ENCODE data around the gene PIGA.

Gene PIGA

GRCh38 chrX:15366506-15367352, 31.4 kb upstream of the PIGA start:
- ChIA-PET CTCF (interaction anchor here (0.5 to 0.6 kb wide), 2 partner anchors 188 to 356 kb away, joined by 3 read pairs; no protein-coding TSS in a partner anchor), POLR2A (ENCODE audit: low non-redundant PET) (no interaction called here)
- DNase-seq (ENCODE audit: low spot score): no peak
- no peak overlapping the region for H3K27ac ChIP-seq
- no peak for TF ChIP-seq CTCF (conservative IDR thresholded peaks at IDR 0.05; ENCODE audit: low read depth)

GRCh38 chrX:15359701-15360100, 24.4 kb upstream of the PIGA start:
- DNase-seq (ENCODE audit: low spot score): no peak
- TF ChIP-seq CTCF (conservative IDR thresholded peaks at IDR 0.05; ENCODE audit: low read depth): no peak
- H3K27ac ChIP-seq: no peak overlapping the region
- ChIA-PET POLR2A (ENCODE audit: low non-redundant PET) (no interaction called here), CTCF (interaction anchor here (0.7 kb wide), 1 partner anchor 108 kb away, joined by 5 read pairs; no protein-coding TSS in a partner anchor)

GRCh38 chrX:15358533-15358932, 23.2 kb upstream of the PIGA start:
- ChIA-PET CTCF (no interaction called here), POLR2A (ENCODE audit: low non-redundant PET) (no interaction called here)
- no peak overlapping the region for H3K27ac ChIP-seq
- TF ChIP-seq CTCF (conservative IDR thresholded peaks at IDR 0.05; ENCODE audit: low read depth): no peak
- no peak for DNase-seq (ENCODE audit: low spot score)

DNA sequence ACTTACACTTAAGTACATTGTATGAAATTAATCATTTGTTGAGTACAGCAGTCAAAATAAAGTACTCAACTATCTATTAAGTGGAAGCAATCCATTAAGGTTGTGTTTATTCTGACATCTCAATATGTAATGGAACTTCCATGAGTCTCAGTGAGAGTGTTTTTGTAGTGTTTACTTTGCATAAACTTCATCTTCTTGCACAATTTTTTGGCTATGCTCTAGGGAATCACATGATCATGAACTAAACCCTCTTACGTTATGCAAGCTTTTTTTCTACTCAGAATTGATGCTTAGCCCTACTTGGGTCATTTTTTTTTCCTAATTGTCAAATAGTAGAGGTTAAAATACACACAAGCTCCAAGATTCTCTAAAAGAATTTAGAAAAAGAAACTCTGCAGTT, 21.1 kb upstream of the PIGA start:
- CTCF ChIA-PET: no interaction called here

DNA sequence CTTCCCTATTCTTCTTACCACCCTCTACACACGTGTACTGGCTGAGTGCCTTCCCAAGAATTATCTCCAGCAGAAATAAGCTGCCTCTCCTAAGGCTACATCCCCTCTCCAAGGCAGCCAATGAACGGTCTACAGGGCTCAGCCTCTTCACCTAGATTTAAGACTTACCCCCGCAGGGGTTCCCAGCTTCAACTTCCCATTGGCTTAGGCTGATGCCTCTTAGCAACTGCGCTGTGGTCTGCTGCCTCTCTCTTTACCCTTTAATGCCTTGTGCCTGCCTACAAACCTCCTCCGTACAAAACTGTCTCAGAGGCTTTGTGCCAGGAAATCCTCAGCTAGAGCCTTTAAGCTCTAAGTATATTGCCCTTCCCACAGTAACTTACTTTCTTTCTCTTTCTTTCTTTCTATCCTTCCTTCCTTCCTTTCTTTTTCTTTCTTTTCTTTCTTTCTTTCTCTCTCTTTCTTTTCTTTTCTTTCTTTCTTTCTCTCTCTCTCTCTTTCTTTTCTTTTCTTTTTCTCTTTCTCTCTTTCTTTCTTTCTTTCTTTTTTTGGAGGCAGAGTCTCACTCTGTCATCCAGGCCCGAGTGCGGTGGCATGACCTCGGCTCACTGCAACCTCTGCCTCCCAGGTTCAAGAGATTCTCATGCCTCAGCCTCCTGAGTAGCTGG, 15.1 kb upstream of the PIGA start:
- POLR2A ChIA-PET (ENCODE audit: low non-redundant PET): no interaction called here
- no peak for DNase-seq (ENCODE audit: low spot score)
- no peak for TF ChIP-seq CTCF (conservative IDR thresholded peaks at IDR 0.05; ENCODE audit: low read depth)
- H3K27ac ChIP-seq: no peak overlapping the region
- CTCF ChIA-PET: interaction anchor here (0.6 kb wide), 1 partner anchor 118 kb away, joined by 3 read pairs; no protein-coding TSS in a partner anchor

More for the DNA sequence above, 21.1 kb upstream of the PIGA start:
- H3K27ac ChIP-seq: no peak overlapping the region
- POLR2A ChIA-PET (ENCODE audit: low non-redundant PET): no interaction called here
- no peak for DNase-seq (ENCODE audit: low spot score)
- TF ChIP-seq CTCF (conservative IDR thresholded peaks at IDR 0.05; ENCODE audit: low read depth): no peak

- H3K27ac ChIP-seq: no peak overlapping the region
- POLR2A ChIA-PET (ENCODE audit: low non-redundant PET): no interaction called here
- peak; percentile 11 for DNase-seq (ENCODE audit: low spot score)
- TF ChIP-seq CTCF (conservative IDR thresholded peaks at IDR 0.05; ENCODE audit: low read depth): peak; percentile 54
- CTCF ChIA-PET: interaction anchor here (0.8 to 1.0 kb wide), 2 partner anchors 118 to 223 kb away, joined by 3 to 4 read pairs; no protein-coding TSS in a partner anchor
Measured at GRCh38 chrX:15349046-15349445, 13.7 kb upstream of the PIGA start.

Measured in RWPE1 (cell line).